SK-MEL-5 (cell line): ENCODE results near the gene MROH7. TPM values are rescaled to one million over a fixed set of nuclear protein-coding genes. Genes with fewer than 3 reads are reported as not detected.
"Not testable (repeated sequence)": the region's sequence is repeated elsewhere in the genome, so short reads cannot be mapped to it uniquely, and the experiment has no call there.

ENCODE experiments used
- DNase-seq: peaks from one replicate; pipeline ENCODE4 v3.0.0-alpha.2; 2016; ENCODE audit warnings: low read depth, low spot score
- in situ Hi-C: cut with HindIII; loops from 2 replicates; pipeline ENCODE4 v1.10.0; 2016; ENCODE audit warnings: low sequenced_read_pairs, high pct_unique_total_duplicates, low pct_unique_long_range_greater_than_20kb
- total RNA-seq: library from RNA; depleted of rRNA; stranded (reverse); fragments of >200 nt; shearing (Covaris generic); gene quantifications from 2 replicates; pipeline ENCODE4 v1.2.3, GENCODE V29; 2014

The MROH7 gene
- total RNA-seq, 1 experiment from 2014 or later: 0.11 TPM

GRCh38 chr1:54636461-54637446, 4.8 kb upstream of the MROH7 start:
- in situ Hi-C loops: not testable (repeated sequence)

GRCh38 chr1:54640361-54640760, 1.2 kb upstream of the MROH7 start:
- in situ Hi-C loops: no loop called here
- no peak for DNase-seq

More at GRCh38 chr1:54636461-54637446, 4.8 kb upstream of the MROH7 start:
- DNase-seq: not testable (repeated sequence)

- in situ Hi-C loops: no loop called here
- no peak for DNase-seq
Measured at GRCh38 chr1:54643736-54644135, 2.1 kb downstream of the MROH7 start.

GRCh38 chr1:54645806-54646676, 4.5 kb downstream of the MROH7 start:
- DNase-seq: no peak
- in situ Hi-C loops: no loop called here

- in situ Hi-C loops: no loop called here
- DNase-seq: no peak
Measured at GRCh38 chr1:54649130-54649898, 7.7 kb downstream of the MROH7 start.

GRCh38 chr1:54649921-54650320, 8.3 kb downstream of the MROH7 start:
- in situ Hi-C loops: no loop called here

GRCh38 chr1:54650417-54650816, 8.8 kb downstream of the MROH7 start:
- in situ Hi-C loops: no loop called here
- DNase-seq: no peak

More at GRCh38 chr1:54649921-54650320, 8.3 kb downstream of the MROH7 start:
- no peak for DNase-seq

GRCh38 chr1:54651608-54652007, 10.0 kb downstream of the MROH7 start:
- in situ Hi-C loops: no loop called here
- no peak for DNase-seq

- no peak for DNase-seq
- in situ Hi-C loops: no loop called here
Measured at GRCh38 chr1:54652168-54652567, 10.6 kb downstream of the MROH7 start.

- in situ Hi-C loops: no loop called here
- no peak for DNase-seq
Measured at GRCh38 chr1:54653036-54653435, 11.4 kb downstream of the MROH7 start.

GRCh38 chr1:54658164-54658913, 16.8 kb downstream of the MROH7 start:
- in situ Hi-C loops: no loop called here
- DNase-seq: no peak

- in situ Hi-C loops: no loop called here
Measured at GRCh38 chr1:54663725-54664124, 22.1 kb downstream of the MROH7 start.

GRCh38 chr1:54664364-54664763, 22.8 kb downstream of the MROH7 start:
- in situ Hi-C loops: no loop called here
- no peak for DNase-seq

More at GRCh38 chr1:54663725-54664124, 22.1 kb downstream of the MROH7 start:
- DNase-seq: peak; percentile 9

- in situ Hi-C loops: no loop called here
- DNase-seq: no peak
Measured at GRCh38 chr1:54665852-54666251, 24.3 kb downstream of the MROH7 start.

GRCh38 chr1:54666333-54666732, 24.7 kb downstream of the MROH7 start:
- in situ Hi-C loops: no loop called here
- DNase-seq: no peak

GRCh38 chr1:54667797-54668196, 26.2 kb downstream of the MROH7 start:
- no peak for DNase-seq
- in situ Hi-C loops: no loop called here

- DNase-seq: no peak
- in situ Hi-C loops: no loop called here
Measured at GRCh38 chr1:54668567-54668966, 27.0 kb downstream of the MROH7 start.
